Smooth muscle cell (in vitro differentiated cells): ENCODE measurements around the gene CDC14A. TPM values are rescaled to one million over a fixed set of nuclear protein-coding genes. Genes with fewer than 3 reads are reported as not detected.

Source experiments
- DNase-seq: peaks from one replicate; lab custom pipeline; 2025; ENCODE audit not compliant: unreplicated experiment; lab: John Stamatoyannopoulos, UW
- H2AFZ ChIP-seq: fragments of 200-600 bp; sonication (generic); 2 replicates; pipeline ENCODE4 v1.6.0; 2016; ENCODE audit warnings: antibody characterized with exemption, low read depth, mild to moderate bottlenecking
- H3F3A ChIP-seq: fragments of 200-600 bp; sonication (generic); 2 replicates; pipeline ENCODE4 v1.6.0; 2017; ENCODE audit warnings: antibody characterized with exemption, low read depth
- H3K27ac ChIP-seq: fragments of 200-600 bp; sonication (generic); 2 replicates; pipeline ENCODE4 v1.5.1; 2016; ENCODE audit warnings: low read depth, mild to moderate bottlenecking
- H3K27me3 ChIP-seq: fragments of 200-600 bp; sonication (generic); 2 replicates; pipeline ENCODE4 v1.6.1; 2016; ENCODE audit warnings: low read depth, mild to moderate bottlenecking
- H3K36me3 ChIP-seq: fragments of 200-600 bp; sonication (generic); 2 replicates; pipeline ENCODE4 v1.5.1; 2016; ENCODE audit warnings: low read depth
- H3K4me1 ChIP-seq: fragments of 200-600 bp; sonication (generic); 2 replicates; pipeline ENCODE4 v1.5.1; 2016; ENCODE audit warnings: low read depth
- H3K4me2 ChIP-seq: fragments of 200-600 bp; sonication (generic); 2 replicates; pipeline ENCODE4 v1.6.0; 2016; ENCODE audit warnings: mild to moderate bottlenecking
- H3K4me3 ChIP-seq: fragments of 200-600 bp; sonication (generic); 2 replicates; pipeline ENCODE4 v1.5.1; 2016; ENCODE audit warnings: mild to moderate bottlenecking
- H3K79me2 ChIP-seq: fragments of 200-600 bp; sonication (generic); 2 replicates; pipeline ENCODE4 v1.6.0; 2016; ENCODE audit warnings: low read depth, mild to moderate bottlenecking
- H3K9ac ChIP-seq: fragments of 200-600 bp; sonication (generic); 2 replicates; pipeline ENCODE4 v1.6.0; 2016; ENCODE audit warnings: low read depth
- H3K9me3 ChIP-seq: fragments of 200-600 bp; sonication (generic); replicated peaks from 2 replicates; pipeline ENCODE4 v1.5.1; 2016; ENCODE audit warnings: low read depth
- H4K20me1 ChIP-seq: fragments of 200-600 bp; sonication (generic); 2 replicates; pipeline ENCODE4 v1.6.0; 2016; ENCODE audit warnings: low read depth
- WGBS: methylation state at CpG from one replicate; pipeline ENCODE4 v1.1.7; 2016; ENCODE audit warnings: low lambda C conversion rate; 5-methylcytosine and 5-hydroxymethylcytosine counted together
- polyA plus RNA-seq: library from polyadenylated mRNA; unstranded; fragments of >200 nt; fragmentation: Nextera tagmentation; extraction: Ambion mirVana; gene quantifications from 2 replicates; pipeline ENCODE4 v1.2.1, GENCODE V29; 2016
- total RNA-seq: library from RNA; depleted of rRNA; stranded (reverse); fragments of >200 nt; gene quantifications from 2 replicates; pipeline ENCODE4 v1.2.3, GENCODE V29; 2014
- TF ChIP-seq, protein P1 (sequence below): fragments of 200-600 bp; sonication (generic); IDR thresholded peaks from 2 replicates; pipeline ENCODE4 v1.5.1; 2017; ENCODE audit warnings: borderline replicate concordance, mild to moderate bottlenecking, antibody characterized with exemption; ENCODE audit not compliant: insufficient read depth, poor library complexity, severe bottlenecking

The CDC14A gene
- total and polyA plus RNA-seq, 2 experiments from 2014 or later = 2.8 to 15.9 TPM

DNA sequence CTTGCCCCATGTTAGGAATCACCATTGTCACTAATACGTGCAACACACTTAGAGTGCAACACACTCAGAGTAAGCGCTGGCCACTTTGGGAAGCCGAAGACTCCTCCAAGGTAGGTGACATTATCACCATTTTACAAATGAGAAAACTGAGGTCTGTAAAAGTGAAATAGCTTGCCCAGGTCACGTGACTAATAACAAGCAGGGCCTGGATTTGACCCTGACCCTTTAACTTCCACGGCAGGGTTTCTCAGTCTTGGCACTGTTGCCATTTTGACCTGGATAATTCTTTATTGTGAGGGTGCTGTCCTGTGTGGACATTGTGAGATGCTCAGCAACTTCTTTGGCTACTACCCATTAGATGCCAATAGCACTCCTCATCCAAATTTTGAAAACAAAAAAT lies 177.8 kb downstream of the CDC14A start:
- Histone ChIP-seq H4K20me1 (no peaks in the 10 kb centered on the region), H3K27me3 (peaks cover 8% of the 10 kb centered on the region), H3K36me3 (no peaks in the 10 kb centered on the region), H3K4me2 (no peak overlapping the region), H2AFZ (no peak overlapping the region), H3K27ac (no peak overlapping the region), H3K9me3 (no peaks in the 10 kb centered on the region), H3K9ac (no peak overlapping the region), H3K79me2 (no peaks in the 10 kb centered on the region), H3K4me1 (no peaks in the 10 kb centered on the region), H3K4me3 (no peak overlapping the region), H3F3A (no peaks in the 10 kb centered on the region)
- no peak for DNase-seq
- 95% methylated on average over 5 of the region's 5 CpGs for WGBS
- TF ChIP-seq, protein P1, sequence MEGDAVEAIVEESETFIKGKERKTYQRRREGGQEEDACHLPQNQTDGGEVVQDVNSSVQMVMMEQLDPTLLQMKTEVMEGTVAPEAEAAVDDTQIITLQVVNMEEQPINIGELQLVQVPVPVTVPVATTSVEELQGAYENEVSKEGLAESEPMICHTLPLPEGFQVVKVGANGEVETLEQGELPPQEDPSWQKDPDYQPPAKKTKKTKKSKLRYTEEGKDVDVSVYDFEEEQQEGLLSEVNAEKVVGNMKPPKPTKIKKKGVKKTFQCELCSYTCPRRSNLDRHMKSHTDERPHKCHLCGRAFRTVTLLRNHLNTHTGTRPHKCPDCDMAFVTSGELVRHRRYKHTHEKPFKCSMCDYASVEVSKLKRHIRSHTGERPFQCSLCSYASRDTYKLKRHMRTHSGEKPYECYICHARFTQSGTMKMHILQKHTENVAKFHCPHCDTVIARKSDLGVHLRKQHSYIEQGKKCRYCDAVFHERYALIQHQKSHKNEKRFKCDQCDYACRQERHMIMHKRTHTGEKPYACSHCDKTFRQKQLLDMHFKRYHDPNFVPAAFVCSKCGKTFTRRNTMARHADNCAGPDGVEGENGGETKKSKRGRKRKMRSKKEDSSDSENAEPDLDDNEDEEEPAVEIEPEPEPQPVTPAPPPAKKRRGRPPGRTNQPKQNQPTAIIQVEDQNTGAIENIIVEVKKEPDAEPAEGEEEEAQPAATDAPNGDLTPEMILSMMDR = no peak

GRCh38 chr1:100530880-100531487 lies 178.7 kb downstream of the CDC14A start:
- H3K27me3 ChIP-seq = peaks cover 17% of the 10 kb centered on the region
- no peaks in the 10 kb centered on the region for H3K4me1 ChIP-seq
- no peak overlapping the region for H3K4me2 ChIP-seq
- H2AFZ ChIP-seq = no peak overlapping the region
- no peak for DNase-seq
- H3K9ac ChIP-seq = no peak overlapping the region
- H4K20me1 ChIP-seq = no peaks in the 10 kb centered on the region
- no peaks in the 10 kb centered on the region for H3K36me3 ChIP-seq
- no peaks in the 10 kb centered on the region for H3K9me3 ChIP-seq
- no peaks in the 10 kb centered on the region for H3F3A ChIP-seq
- no peaks in the 10 kb centered on the region for H3K79me2 ChIP-seq
- TF ChIP-seq, protein P1 = no peak
- no peak overlapping the region for H3K4me3 ChIP-seq
- 80% methylated on average over 3 of the region's 3 CpGs for WGBS
- H3K27ac ChIP-seq = no peak overlapping the region

DNA sequence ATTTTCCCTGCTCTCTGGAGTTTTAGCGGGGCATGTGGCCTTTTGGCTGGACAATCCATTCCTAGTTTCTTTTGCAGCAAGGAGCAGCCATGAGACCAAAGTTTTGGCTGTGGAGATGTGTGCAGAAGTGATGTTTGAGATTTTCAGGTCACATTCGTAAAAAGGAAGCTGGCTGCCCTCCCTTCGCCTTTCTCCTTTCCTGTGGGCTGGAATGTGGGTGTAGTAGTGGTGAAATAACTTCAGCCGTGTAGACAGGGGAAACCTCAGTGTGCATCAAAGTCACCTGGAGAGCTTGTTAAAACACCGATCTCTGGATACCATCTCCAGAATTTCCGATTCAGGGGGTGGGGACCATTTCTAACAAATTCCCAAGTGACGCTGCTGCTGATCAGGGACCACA lies 180.3 kb downstream of the CDC14A start:
- Histone ChIP-seq H2AFZ (no peak overlapping the region), H3K4me2 (no peak overlapping the region), H3K4me1 (no peaks in the 10 kb centered on the region), H4K20me1 (no peaks in the 10 kb centered on the region), H3K9me3 (no peaks in the 10 kb centered on the region), H3K4me3 (no peak overlapping the region), H3K9ac (no peak overlapping the region), H3F3A (no peaks in the 10 kb centered on the region), H3K27me3 (peaks cover 33% of the 10 kb centered on the region), H3K36me3 (no peaks in the 10 kb centered on the region), H3K27ac (no peak overlapping the region), H3K79me2 (no peaks in the 10 kb centered on the region)
- TF ChIP-seq, protein P1 = no peak
- DNase-seq = no peak
- 88% methylated on average over 7 of the region's 7 CpGs for WGBS

DNA sequence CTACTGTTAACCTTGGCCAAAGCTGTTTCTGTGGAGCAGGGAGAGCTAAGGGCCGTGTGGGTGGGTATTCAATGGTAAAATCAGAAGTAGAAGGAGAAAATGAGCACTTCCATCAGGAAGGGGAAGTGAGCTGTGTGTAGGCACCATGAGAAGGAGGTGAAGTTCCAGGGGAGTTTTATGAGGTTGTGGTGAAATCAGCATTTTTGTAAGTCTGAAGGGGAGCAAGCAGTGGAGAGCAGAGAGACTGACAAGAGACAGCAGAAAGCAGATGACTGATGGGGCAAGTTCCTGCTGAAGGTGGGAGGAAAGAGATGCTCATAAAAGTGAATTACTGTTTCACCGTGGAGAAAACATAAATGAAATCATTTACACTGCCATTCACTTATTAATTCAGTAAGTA lies 183.0 kb downstream of the CDC14A start:
- 49% methylated on average over 2 of the region's 2 CpGs for WGBS
- TF ChIP-seq, protein P1 = no peak
- no peak overlapping the region for H3K27ac ChIP-seq
- H3K4me2 ChIP-seq = no peak overlapping the region
- H3K9ac ChIP-seq = no peak overlapping the region
- no peaks in the 10 kb centered on the region for H3K79me2 ChIP-seq
- H3K36me3 ChIP-seq = no peaks in the 10 kb centered on the region
- no peaks in the 10 kb centered on the region for H3K9me3 ChIP-seq
- no peaks in the 10 kb centered on the region for H4K20me1 ChIP-seq
- no peak for DNase-seq
- H3K4me3 ChIP-seq = no peak overlapping the region
- H3K4me1 ChIP-seq = peaks cover 6% of the 10 kb centered on the region
- H2AFZ ChIP-seq = no peak overlapping the region
- H3F3A ChIP-seq = no peaks in the 10 kb centered on the region
- H3K27me3 ChIP-seq = peaks cover 59% of the 10 kb centered on the region
